HG02852 (cell line): Measurements from ENCODE around the gene BAZ2B.

Source experiments
- ATAC-seq: cut with Tn5 transposase; IDR thresholded peaks from one replicate; pipeline ENCODE4 v1.9.1; 2021; ENCODE audit warnings: mild to moderate bottlenecking, moderate library complexity; ENCODE audit not compliant: unreplicated experiment

Gene BAZ2B

DNA sequence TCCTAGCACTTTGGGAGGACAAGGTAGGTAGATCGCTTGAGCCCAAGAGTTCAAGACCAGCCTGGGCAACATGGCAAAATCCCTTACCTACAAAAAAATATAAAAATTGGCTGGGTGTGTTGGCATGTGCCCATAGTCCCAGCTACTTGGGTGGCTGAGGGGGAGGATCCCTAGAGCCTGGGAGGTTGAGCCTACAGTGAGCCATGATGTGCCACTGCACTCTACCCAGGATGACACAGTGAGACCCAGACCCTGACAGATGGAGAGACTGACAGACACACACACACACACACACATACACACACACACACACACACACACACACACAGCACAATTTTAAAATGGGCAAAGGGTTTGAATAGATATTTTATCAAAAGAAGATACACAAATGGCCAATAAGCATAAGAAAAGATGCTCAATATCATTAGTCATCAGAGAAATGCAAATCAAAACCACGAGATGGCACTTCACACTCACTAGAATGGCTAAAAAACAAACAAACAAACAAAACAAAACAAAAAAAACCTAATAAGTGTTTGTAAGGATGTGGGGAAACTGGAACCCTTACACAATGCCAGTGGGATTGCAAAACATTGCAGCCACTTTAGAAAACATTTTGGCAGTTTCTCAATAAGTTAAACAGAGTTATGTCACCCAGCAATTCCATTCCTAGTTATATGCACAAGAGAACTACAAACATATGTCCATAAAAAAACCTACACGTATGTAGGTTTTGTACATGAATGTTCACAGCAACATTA, 42.3 kb downstream of the BAZ2B start:
- ATAC-seq = no peak

DNA sequence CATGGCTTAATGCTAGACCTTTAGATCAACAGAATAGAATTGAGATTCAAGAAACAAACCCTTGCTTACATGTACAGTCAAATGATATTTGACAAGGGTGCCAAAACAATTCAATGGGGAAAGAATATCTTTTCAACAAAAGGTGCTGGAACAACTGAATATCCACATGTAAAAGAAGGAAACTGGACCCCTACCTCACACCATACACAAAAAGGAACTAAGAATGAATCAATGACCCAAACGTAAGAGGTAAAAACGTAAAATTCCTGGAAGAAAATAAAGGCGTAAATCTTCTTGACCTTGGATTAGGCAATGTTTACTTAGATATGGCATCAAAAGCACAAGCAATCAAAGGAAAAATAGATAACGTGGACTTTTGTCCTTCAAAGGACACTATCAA, 43.1 kb downstream of the BAZ2B start:
- no peak for ATAC-seq

DNA sequence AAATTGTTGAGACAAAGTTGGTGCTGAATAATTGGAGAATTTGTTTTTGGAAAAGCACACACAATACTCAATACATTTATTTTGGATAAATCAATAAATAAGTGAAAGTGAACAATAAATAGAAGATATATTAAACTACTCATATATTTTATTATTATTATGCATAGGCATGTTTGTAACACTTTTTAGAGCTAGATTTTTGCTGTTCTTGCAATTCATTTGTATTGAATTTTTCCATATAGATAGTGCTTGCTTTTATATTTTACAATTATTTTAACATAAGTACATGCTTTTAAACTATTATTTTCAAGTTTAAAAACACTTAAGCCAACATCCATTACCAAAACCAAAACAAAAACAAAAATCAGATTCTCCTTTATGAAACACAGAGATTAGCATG, 43.9 kb downstream of the BAZ2B start:
- no peak for ATAC-seq

DNA sequence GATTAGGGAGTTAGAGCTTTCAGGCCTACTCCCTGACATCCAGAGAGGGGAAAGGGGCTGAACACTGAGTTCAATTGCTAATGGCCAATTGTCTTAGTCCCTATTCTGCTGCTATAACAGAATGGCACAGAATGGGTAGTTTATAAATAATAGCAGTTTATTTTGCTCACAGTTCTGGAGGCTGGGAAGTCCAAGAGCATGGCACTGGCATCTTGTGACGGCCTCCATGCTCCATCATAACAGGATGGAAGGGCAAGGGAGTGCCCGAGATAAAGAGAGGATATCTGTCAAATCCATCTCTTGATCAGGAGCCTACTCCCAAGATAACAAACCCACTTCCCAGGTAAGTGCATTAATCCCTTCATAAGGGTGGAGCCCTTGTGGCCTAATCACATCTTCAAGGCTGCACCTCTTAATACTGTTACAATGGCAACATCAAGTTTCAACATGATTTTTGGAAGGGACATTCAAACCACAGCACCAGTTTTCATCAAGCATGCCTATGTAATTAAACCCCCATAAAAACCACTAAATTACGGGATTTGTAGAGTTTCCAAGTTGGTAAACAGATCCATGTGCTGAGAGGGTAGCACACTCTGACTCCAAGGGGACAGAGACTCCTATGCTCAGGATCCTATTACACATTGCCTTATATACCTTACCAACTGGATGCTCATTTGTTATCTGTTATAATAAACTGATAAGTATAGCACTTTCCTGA, 44.6 kb downstream of the BAZ2B start:
- ATAC-seq = no peak

DNA sequence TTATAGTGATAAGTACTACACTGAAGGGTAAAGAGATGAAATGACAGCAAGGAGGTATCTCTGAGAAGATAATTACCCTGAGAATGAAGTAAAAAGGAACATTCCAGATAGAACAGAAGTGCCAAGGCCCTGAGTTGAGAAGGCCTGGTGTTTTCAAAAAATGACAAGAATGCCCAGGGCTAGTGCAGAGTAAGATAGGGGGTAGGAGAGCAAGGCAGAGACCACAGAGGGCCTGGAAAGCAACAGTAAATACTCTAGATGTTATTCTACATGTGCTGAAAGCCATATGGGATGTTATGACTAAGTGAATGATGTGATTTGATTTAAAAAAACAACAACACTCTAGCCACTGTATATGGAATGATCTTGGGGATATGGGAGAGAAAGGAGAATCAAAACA, 52.3 kb downstream of the BAZ2B start:
- no peak for ATAC-seq

DNA sequence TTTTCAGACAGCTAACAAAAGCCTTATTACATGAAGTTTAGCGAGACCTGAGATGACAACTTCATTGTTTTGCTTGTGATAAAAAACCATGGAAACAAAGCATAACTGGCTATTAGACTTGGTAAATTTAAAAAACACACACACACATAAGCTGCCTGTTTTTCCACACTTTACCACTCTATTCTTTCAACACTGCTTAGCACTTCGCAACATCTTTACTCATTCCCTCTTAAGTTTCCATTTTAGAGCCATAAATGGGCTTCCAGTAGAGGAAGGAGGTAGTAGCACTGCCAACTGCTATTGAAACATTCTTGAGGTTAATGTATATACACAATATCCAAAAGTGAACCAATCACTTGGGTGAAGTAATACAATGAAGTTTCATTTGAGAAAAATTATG, 54.1 kb downstream of the BAZ2B start:
- ATAC-seq = no peak

DNA sequence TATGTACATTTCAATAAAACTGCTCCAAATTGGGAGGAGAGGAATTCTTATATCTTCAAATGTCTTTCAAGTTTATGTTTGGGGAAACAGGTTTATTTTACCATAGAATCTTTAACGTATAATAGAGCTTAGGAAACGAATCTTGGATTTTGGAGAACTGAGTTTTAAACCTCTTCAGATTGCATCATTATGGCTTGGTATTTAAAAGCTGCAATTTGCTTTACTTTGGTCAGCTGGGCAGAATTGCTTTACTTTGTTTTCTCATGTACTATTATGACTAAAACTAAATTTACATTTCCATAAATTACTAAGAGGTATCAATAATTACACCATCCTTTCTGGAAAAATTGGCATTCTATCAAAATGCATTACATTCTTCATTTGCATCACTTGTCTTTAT, 54.6 kb downstream of the BAZ2B start:
- no peak for ATAC-seq

DNA sequence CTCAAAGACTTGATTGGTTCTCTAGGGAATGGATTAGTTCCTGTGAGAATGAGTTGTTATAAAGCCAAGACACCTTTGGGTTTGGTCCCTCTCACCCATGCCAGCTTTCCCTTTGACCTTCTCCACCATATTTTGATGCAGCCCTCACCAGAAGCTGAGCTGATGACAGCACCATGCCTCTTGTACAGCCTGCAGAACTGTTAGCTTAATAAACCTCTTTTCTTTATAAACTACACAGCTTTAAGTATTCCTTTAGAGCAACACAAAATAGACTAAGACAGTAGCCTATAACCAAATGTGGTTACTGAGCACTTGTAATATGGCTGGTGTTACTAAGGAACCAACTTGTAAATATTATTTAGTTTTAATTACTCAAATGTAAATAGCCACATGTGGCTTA, 55.1 kb downstream of the BAZ2B start:
- ATAC-seq = no peak

DNA sequence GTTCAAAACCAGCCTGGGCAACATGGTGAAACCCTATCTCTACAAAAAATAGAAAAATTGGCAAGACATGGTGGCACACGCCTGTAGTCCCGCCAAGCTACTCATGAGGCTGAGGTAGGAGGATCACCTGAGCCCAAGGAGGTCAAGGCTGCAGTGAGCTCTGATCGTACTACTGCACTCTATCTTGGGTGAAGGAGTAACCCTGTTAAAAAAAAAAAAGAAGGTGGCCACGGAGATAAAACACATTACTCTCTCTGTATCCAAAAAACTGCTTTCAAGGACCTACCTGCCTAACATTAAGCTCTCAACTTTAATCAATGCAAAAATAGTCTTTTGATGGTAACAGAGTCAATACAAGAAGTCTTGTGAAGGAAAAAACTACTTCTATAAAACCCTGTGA, 57.3 kb downstream of the BAZ2B start:
- no peak for ATAC-seq

DNA sequence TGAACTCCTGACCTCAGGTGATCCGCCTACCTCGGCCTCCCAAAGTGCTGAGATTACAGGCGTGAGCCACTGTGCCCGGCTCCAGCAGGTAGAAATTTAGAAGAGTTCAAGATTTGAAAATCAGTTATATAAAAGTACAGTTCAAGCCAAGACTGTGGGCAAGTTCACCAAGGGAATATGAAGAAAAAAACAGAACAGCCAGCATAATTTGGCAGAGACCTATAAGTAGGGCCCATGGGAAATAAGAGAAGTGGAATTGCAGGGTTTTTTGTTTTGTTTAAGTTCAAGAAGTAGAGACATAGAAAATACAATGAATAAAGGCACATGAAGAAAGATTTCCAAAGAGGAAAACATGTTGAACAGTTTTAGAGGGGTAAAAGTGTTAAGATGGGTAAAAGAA, 57.9 kb downstream of the BAZ2B start:
- no peak for ATAC-seq

DNA sequence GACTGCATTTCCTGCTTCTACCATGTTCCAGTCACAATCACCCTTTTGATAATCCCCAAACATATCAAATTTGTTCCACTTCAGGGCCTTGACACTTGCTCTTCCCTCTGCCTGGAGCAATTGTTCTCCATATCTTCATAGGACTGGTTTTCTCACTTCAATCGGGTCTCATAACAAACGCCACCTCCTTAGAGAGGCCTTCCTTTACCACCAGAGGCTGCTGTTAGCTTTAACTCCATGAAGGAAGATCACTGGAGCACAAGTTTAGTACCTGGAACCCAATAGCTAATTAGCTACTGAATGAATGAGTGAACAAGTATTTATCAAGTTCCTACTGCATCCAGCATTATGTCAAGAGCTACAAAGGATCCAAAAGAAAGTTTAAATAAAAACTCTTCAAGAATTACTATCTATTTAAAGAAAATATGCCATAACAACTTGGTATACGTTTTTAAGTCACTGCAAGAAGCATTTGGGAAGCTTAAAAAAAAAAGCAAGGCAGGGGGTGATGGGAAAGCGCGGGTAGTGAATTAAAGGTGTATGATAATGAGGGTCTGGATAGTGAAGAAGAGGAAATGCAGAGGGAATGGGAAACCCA, 58.8 kb downstream of the BAZ2B start:
- ATAC-seq = no peak

DNA sequence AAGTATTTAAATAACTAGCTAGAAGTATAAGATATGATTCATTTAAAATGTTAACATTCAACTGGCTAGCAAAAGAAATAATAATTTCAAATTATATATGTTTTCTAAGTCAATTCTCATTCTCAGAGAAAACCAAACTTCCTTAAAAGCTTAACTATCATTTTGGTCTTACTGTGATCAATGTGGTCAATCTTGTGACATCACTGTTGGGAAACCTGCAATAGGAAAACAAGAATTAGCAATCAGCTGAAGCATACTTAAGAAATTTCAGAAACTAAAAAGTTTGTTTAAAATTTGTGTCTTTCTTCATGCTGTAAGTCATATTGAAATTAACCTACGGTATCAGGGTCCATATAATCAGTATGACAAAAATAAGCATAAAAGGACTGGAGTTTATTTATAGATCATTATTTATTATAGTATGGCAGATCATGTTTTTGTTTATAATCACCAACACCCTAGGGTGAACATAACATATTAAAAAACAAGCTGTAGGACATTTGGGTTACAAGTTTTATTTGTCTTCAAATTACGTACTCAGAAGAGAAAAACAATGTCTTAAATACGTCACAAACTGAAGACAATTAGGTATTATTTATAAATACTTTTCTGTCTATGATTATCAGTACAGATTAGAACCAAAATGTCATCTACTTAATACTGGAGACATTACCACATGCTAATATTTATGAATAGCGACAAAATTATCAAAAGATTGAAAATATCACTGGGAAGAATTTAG, 60.5 kb downstream of the BAZ2B start:
- no peak for ATAC-seq

DNA sequence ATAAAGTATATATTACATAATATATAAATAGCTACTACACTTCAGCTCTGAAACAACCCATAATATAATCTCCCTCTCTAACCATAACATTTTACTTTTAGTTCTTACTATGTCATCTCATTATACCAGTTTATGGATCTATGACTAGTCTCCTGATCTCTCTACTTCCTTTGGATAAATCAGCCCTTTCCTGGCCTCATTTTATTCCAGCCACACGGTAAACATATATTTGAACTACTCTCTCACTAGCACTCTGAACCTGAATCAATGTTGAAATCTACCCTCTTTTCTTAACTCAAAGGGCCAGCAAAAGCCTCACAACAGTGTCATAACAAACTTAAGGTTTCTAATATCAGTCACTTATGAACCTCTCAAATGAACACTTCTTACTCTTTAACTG, 62.6 kb downstream of the BAZ2B start:
- no peak for ATAC-seq

DNA sequence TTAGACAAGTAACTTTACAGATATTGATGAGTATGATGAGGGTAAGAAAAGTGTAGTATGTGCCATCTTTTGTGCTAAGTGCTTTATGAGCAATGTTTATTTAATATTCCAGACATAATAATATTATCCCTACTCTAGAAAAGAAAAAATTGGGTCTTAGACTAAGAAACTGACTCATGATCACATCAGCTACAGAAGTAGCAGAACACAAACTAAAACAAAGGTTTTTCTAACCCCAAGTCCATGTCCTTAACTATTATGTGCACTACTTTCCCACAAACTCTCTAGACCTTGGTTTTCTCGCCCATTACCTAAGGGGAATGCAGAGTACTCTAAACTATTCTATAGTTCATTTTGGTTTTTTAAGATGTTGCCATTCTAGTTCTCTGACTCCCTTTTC, 64.5 kb downstream of the BAZ2B start:
- no peak for ATAC-seq

DNA sequence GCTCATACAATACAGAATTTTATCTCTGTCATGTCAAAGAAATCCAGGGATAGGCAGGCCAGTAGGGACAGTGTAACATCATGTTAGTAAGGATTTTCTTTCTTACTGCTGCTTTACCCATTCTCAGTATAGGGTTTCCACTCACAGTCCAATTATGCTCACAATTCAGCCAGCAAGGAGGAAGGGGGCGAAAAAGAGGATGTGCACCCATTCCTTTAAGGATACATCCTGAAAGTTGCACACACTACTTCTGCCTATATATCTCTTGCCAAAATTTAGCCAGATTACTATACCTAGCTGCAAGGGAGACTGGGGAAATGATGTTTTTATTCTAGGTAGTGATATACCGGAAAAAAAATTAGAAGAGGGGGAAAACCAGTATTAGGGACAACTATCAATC, 66.1 kb downstream of the BAZ2B start:
- no peak for ATAC-seq

DNA sequence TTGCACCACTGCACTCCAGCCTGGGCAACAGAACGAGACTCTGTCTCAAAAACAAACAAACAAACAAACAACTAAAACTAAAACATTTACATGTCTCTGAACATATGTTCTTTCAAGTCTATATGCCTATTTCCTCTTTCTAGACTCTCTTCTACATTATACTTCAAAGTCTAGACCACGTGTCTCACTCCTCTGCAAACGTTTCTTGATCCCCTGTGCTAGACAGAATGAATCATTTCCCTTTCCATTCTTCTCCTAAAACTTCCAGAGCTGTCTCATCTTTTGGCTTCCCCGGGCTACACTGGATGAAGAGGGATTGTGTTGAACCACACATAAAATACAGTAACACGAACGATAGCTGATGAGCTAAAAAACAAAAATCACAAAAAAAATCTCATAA, 67.1 kb downstream of the BAZ2B start:
- no peak for ATAC-seq

DNA sequence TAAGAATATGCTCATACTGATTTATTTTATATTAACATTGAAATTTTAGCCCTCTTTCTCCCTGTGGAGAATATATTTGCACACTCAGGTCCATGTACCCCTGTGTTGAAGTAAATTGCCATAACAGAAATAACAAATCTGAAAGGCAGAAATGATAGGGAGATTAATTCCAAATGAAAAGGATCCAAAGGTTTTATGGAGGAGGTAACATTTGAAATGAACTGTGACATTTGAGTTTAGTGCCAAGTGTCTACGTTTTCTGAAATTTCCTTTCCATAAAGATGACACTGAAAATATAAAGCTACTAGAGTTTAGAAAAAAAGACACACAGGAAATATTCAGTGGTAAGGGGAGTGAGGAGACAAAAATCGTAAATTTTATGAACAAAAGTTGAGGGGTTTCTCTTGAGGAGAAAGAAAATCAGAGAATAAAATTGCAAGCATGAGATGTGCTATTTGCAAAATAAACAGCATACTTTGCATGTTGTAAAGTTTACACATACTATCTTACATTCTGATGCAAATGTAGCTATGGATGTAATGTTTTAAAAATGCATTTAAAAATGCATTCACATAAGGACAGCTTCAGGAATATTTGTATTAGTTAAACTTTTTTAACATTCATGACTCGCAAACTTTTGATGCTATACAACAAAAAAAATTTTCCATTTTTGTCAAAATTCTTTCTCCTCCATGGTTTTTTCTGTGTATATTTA, 69.5 kb downstream of the BAZ2B start:
- no peak for ATAC-seq

DNA sequence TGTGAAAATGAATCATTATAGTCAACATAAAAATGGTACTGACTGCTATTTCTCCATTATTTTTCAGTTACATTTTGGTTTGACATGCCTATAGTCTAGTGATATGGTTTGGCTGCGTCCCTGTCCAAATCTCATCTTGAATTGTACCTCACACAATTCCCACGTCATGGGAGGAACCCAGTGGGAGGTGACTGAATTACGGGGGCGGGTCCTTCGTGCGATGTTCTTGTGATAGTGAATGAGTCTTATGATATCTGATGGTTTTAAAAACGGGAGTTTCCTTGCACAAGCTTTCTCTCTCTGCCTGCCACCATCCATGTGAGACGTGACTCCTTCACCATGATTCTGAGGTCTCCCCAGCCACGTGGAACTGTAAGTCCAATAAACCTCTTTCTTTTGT, 70.3 kb downstream of the BAZ2B start:
- no peak for ATAC-seq

DNA sequence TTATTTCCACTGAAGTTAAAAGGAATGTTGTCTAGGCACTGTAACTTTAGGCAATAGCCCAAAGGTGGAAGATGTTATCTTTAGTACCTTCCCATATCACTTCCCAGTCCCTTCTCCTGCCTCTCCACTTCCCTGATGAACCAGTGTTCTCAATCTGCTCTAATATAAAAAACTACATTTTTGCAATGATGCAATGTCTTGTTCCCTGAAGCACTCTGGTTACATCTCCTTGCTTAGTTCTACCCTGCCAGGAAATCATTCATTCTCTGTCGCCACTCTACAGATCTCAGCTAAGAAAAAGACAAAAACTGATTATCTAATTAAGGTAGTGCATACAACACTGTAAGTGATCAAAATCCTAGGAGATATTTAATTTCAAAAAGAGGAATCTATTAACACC, 71.3 kb downstream of the BAZ2B start:
- ATAC-seq = no peak

DNA sequence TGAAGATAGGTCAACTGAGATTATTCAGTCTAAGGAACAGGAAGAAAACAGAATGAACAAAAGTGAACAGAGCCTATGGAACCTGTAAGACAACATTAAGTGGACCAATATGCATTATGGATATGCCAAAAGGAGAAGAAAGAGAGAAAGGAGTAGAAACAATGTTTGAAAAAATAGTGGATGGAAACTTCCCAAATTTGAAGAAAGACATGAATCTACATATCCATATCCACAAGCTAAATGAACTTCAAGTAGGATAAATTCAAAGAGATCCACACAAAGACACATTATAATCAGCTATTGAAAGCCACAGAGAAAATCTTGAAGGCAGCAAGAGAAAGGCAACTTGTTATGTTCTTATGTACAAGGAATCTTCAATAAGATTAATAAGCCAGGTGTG, 74.2 kb downstream of the BAZ2B start:
- ATAC-seq = no peak

DNA sequence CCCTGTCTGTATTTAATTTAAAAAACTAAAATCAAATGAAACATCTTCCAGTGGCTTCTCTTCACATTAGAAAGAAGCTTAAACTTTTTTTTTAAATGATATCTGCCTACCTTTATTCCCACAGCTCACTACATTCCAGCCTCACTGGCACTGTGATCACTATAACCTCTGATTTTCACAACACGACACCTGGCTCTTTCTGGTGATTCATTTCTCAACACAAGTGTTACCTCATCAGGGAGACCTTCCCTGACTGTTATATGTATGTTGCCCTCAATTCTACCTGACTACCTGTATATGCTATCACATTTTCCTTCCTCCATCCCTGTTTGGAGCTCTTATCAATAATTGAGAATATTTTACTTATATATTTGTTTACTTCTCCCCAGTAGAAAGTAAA, 76.6 kb downstream of the BAZ2B start:
- ATAC-seq = no peak
